ENCODE measurements around the gene UBE2H. TPM values are rescaled to one million over a fixed set of nuclear protein-coding genes. Genes with fewer than 3 reads are reported as not detected.

UBE2H gene
- total and polyA plus RNA-seq, 10 of the 15 experiments (the other 5 are each of a cell fraction or from before 2014, with no cell fraction given): 15.6 to 75.5 (median 32.8) TPM

GRCh38 chr7:129943352-129943751 lies 9.4 kb downstream of the UBE2H start (continued):
- no peak for TF ChIP-seq NKRF (conservative IDR thresholded peaks at IDR 0.05)

DNA sequence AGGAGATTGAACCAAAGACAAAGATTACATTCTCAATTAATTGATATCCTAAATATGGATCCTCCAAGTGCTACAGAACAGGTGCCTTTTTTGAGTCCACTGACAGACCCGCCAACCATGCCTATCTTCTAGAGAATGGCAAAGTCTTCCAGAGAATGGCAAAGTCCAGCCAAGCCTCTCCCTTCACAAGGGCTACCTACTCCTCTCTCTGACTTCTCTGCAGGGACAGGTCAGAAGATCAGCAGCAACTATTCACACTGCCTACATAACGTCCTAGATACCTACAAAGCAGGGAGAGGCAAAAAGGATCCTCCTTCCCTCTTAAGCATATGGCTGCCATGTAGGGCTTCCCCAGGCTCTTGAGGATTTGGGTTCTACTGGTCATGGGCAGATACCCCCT lies 12.4 kb downstream of the UBE2H start:
- H3K27ac ChIP-seq (ENCODE audit: control insufficient read depth, insufficient read depth): no peak overlapping the region
- H3K4me2 ChIP-seq (ENCODE audit: control insufficient read depth, insufficient read depth): no peak overlapping the region
- no peak overlapping the region for H2AFZ ChIP-seq (ENCODE audit: control insufficient read depth, low read depth, low read length)
- BruUV-seq (replicated peaks): no TSS peak
- CTCF ChIA-PET: interaction anchor here (0.6 kb wide), 1 partner anchor 70 kb away, joined by 3 read pairs; no protein-coding TSS in a partner anchor
- H3K9me3 ChIP-seq (replicated peaks; ENCODE audit: control insufficient read depth, insufficient read depth, low read length): peaks cover 2% of the 10 kb centered on the region; the same call in 2 of the 3 replicates
- no peak for FAIRE-seq
- no peak for DNase-seq (ENCODE audit: low read depth, low spot score)
- no peaks in the 10 kb centered on the region; the same call in 1 of the 2 replicates for H4K20me1 ChIP-seq (ENCODE audit: control insufficient read depth, insufficient read depth)
- H3K36me3 ChIP-seq (ENCODE audit: control insufficient read depth in 2 of 2, insufficient read depth in 2 of 2, low read length in 1 of 2): peaks cover 0 to 7% of the 10 kb centered on the region in 2 experiments; a peak in 3 of 4 replicates
- no peak overlapping the region for H3K9ac ChIP-seq (ENCODE audit: control insufficient read depth, insufficient read depth, low read length)
- no peaks in the 10 kb centered on the region for H3K27me3 ChIP-seq (replicated peaks in 1 of 2; ENCODE audit: control insufficient read depth in 2 of 2, insufficient read depth in 2 of 2, low read length in 1 of 2)
- SMC1A ChIA-PET (ENCODE audit: uncharacterized antibody, unreplicated experiment): no interaction called here
- no peak overlapping the region for H3K4me3 ChIP-seq
- no peak; the same call in 2 of the 3 replicates for ATAC-seq
- POLR2A ChIA-PET: no interaction called here
- intact Hi-C loops (cut with micrococcal nuclease; ENCODE audit: unreplicated experiment): no loop called here
- TF ChIP-seq TCF12 (IDR thresholded peaks at IDR 0.05; ENCODE audit: low read depth, low read length) (no peak), SIX5 (IDR thresholded peaks at IDR 0.05; ENCODE audit: low read depth, low read length, severe bottlenecking) (no peak), NR2C2 (IDR thresholded peaks at IDR 0.05; ENCODE audit: borderline replicate concordance, control insufficient read depth, insufficient read length, low read depth) (no peak), CUX1 (IDR thresholded peaks at IDR 0.05; ENCODE audit: insufficient replicate concordance, low read depth, low read length) (no peak), RELA (IDR thresholded peaks at IDR 0.05; ENCODE audit: borderline replicate concordance, partially characterized antibody) (no peak)
- RAD21 ChIA-PET (ENCODE audit: unreplicated experiment): no interaction called here
- peaks cover 31% of the 10 kb centered on the region for H3K79me2 ChIP-seq (ENCODE audit: control insufficient read depth, insufficient read depth, low read length)
- 73% methylated on average over 2 of the region's 2 CpGs for WGBS (ENCODE audit: insufficient coverage, insufficient replicate concordance, low lambda C conversion rate, missing lambda C conversion rate)
- no peaks in the 10 kb centered on the region for H3K4me1 ChIP-seq (ENCODE audit: control insufficient read depth, insufficient read depth, low read length)
- in situ Hi-C loops (cut with MboI): no loop called here

Data from GM12878 (cell line).